Measurements from ENCODE around the gene HS6ST3. TPM values are rescaled to one million over a fixed set of nuclear protein-coding genes. Genes with fewer than 3 reads are reported as not detected.

HS6ST3 gene
- total and polyA plus RNA-seq, 2 donors from 2014 or later, result 0.47 to 1.2 TPM

- Histone ChIP-seq H3K4me3 (ENCODE audit: low read length in 3 of 3) (no peak overlapping the region), H3K4me1 (ENCODE audit: control insufficient read depth in 2 of 3, insufficient read depth in 2 of 3, low read depth in 1 of 3, low read length in 3 of 3) (no peaks in the 10 kb centered on the region), H3K36me3 (ENCODE audit: control insufficient read depth in 2 of 3, insufficient read depth in 3 of 3, low read length in 3 of 3) (no peaks in the 10 kb centered on the region), H3K27me3 (ENCODE audit: control insufficient read depth, insufficient read depth, low read length) (no peaks in the 10 kb centered on the region), H3K9me3 (ENCODE audit: control insufficient read depth in 2 of 3, insufficient read depth in 1 of 3, low read length in 3 of 3) (no peaks in the 10 kb centered on the region), H3K27ac (ENCODE audit: low read depth in 2 of 2, low read length in 2 of 2) (no peak overlapping the region), H3K9ac (ENCODE audit: low read length in 3 of 3) (no peak overlapping the region)
- intact Hi-C loops (cut with DNase I), result no loop called here
- FAIRE-seq, result no peak
- DNase-seq, result no peak
- TF ChIP-seq, protein P1, sequence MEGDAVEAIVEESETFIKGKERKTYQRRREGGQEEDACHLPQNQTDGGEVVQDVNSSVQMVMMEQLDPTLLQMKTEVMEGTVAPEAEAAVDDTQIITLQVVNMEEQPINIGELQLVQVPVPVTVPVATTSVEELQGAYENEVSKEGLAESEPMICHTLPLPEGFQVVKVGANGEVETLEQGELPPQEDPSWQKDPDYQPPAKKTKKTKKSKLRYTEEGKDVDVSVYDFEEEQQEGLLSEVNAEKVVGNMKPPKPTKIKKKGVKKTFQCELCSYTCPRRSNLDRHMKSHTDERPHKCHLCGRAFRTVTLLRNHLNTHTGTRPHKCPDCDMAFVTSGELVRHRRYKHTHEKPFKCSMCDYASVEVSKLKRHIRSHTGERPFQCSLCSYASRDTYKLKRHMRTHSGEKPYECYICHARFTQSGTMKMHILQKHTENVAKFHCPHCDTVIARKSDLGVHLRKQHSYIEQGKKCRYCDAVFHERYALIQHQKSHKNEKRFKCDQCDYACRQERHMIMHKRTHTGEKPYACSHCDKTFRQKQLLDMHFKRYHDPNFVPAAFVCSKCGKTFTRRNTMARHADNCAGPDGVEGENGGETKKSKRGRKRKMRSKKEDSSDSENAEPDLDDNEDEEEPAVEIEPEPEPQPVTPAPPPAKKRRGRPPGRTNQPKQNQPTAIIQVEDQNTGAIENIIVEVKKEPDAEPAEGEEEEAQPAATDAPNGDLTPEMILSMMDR (IDR thresholded peaks at IDR 0.05; ENCODE audit: borderline replicate concordance, extremely low read depth, insufficient read depth), result no peak
Observed at GRCh38 chr13:96680898-96681297, 591.0 kb downstream of the HS6ST3 start.

DNA sequence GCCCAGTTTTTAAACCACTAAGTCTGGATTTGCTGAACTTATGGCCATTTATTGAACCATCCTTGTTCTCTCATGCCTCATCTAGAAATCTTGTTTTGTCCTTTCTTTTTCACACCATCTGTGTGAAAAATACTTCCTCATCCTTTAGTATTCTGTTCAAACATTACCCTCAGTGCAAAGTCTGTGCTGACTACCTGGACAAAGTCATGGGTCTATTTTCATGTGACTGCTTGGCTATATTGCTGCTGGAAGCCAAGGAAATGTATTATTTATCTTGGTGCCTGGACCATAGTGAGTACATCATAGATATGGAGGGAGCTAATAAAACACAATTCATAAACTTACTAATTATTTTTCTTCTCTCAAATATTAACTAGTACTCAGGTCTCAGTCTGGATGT lies 591.9 kb downstream of the HS6ST3 start:
- FAIRE-seq (no peak), DNase-seq (no peak)
- Histone ChIP-seq H3K36me3 (ENCODE audit: control insufficient read depth in 2 of 3, insufficient read depth in 3 of 3, low read length in 3 of 3) (no peaks in the 10 kb centered on the region), H3K4me1 (ENCODE audit: control insufficient read depth in 2 of 3, insufficient read depth in 2 of 3, low read depth in 1 of 3, low read length in 3 of 3) (no peaks in the 10 kb centered on the region), H3K27ac (ENCODE audit: low read depth in 2 of 2, low read length in 2 of 2) (no peak overlapping the region), H3K4me3 (ENCODE audit: low read length in 3 of 3) (no peak overlapping the region), H3K9me3 (ENCODE audit: control insufficient read depth in 2 of 3, insufficient read depth in 1 of 3, low read length in 3 of 3) (no peaks in the 10 kb centered on the region), H3K27me3 (ENCODE audit: control insufficient read depth, insufficient read depth, low read length) (no peaks in the 10 kb centered on the region), H3K9ac (ENCODE audit: low read length in 3 of 3) (no peak overlapping the region)
- intact Hi-C loops (cut with DNase I), result no loop called here
- TF ChIP-seq, protein P1 (IDR thresholded peaks at IDR 0.05; ENCODE audit: borderline replicate concordance, extremely low read depth, insufficient read depth), result no peak

DNA sequence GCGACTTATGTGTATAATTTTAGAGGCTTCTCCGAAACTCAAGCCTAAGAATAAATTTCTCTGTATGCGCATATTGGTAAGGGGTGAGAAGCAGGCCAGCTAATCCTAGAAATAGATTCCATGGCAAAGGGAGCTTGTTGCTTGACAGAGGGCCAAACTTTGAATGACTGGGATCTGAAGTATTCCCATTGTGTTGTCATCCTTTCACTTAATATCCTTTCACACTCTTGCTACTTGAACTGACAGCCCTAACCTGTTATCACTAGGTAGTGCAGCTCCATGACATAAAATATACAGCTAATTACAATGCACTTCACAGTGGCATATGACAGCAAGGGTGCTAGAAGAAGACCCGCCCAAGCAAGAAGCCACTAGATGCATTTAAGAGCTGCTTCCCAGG lies 594.6 kb downstream of the HS6ST3 start:
- Histone ChIP-seq H3K27ac (ENCODE audit: low read depth in 2 of 2, low read length in 2 of 2) (no peak overlapping the region), H3K9me3 (ENCODE audit: control insufficient read depth in 2 of 3, insufficient read depth in 1 of 3, low read length in 3 of 3) (no peaks in the 10 kb centered on the region), H3K4me1 (ENCODE audit: control insufficient read depth in 2 of 3, insufficient read depth in 2 of 3, low read depth in 1 of 3, low read length in 3 of 3) (no peaks in the 10 kb centered on the region), H3K27me3 (ENCODE audit: control insufficient read depth, insufficient read depth, low read length) (no peaks in the 10 kb centered on the region), H3K36me3 (ENCODE audit: control insufficient read depth in 2 of 3, insufficient read depth in 3 of 3, low read length in 3 of 3) (no peaks in the 10 kb centered on the region), H3K4me3 (ENCODE audit: low read length in 3 of 3) (no peak overlapping the region), H3K9ac (ENCODE audit: low read length in 3 of 3) (no peak overlapping the region)
- FAIRE-seq (no peak), DNase-seq (no peak)
- intact Hi-C loops (cut with DNase I), result no loop called here
- TF ChIP-seq, protein P1 (IDR thresholded peaks at IDR 0.05; ENCODE audit: borderline replicate concordance, extremely low read depth, insufficient read depth), result no peak

DNA sequence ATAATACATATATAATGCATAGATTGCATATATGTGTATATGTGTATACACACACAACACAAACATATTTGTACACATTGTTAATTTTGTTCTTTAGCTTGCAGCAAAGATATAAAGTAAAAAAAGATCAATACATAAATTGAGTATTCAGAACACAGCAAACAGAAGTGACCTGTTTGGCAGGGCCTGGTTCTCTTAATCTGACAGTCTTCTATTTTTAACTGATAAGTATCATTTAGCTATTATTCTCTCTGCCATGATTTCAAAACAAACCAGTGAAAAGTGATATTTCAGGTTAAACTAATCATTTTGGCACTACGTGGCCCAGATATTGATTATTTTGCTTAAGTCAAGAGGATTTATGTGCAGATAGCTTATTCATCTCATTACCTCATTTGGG lies 595.0 kb downstream of the HS6ST3 start:
- intact Hi-C loops (cut with DNase I), result no loop called here
- Histone ChIP-seq H3K27me3 (ENCODE audit: control insufficient read depth, insufficient read depth, low read length) (no peaks in the 10 kb centered on the region), H3K27ac (ENCODE audit: low read depth in 2 of 2, low read length in 2 of 2) (no peak overlapping the region), H3K36me3 (ENCODE audit: control insufficient read depth in 2 of 3, insufficient read depth in 3 of 3, low read length in 3 of 3) (no peaks in the 10 kb centered on the region), H3K4me3 (ENCODE audit: low read length in 3 of 3) (no peak overlapping the region), H3K9me3 (ENCODE audit: control insufficient read depth in 2 of 3, insufficient read depth in 1 of 3, low read length in 3 of 3) (no peaks in the 10 kb centered on the region), H3K9ac (ENCODE audit: low read length in 3 of 3) (no peak overlapping the region), H3K4me1 (ENCODE audit: control insufficient read depth in 2 of 3, insufficient read depth in 2 of 3, low read depth in 1 of 3, low read length in 3 of 3) (no peaks in the 10 kb centered on the region)
- DNase-seq, result no peak
- TF ChIP-seq, protein P1 (IDR thresholded peaks at IDR 0.05; ENCODE audit: borderline replicate concordance, extremely low read depth, insufficient read depth), result no peak
- FAIRE-seq, result no peak
